SJSA1 (cell line): Measurements from ENCODE around the gene JAGN1. TPM values are rescaled to one million over a fixed set of nuclear protein-coding genes. Genes with fewer than 3 reads are reported as not detected.

Experiments
- DNase-seq, 2 experiments: peaks; one replicate each; pipeline ENCODE4 v3.0.0-alpha.2; 2015 to 2020; ENCODE audit warnings: low spot score in 2 of 2, low read depth in 1 of 2
- H3K27ac ChIP-seq: fragments of 250-450 bp; sonication (Bioruptor Pico); 2 replicates; pipeline ENCODE4 v1.5.1; 2020; ENCODE audit warnings: mild to moderate bottlenecking, moderate library complexity
- H3K27me3 ChIP-seq: fragments of 250-450 bp; sonication (Bioruptor Pico); replicated peaks from 2 replicates; pipeline ENCODE4 v1.5.1; 2020; ENCODE audit warnings: mild to moderate bottlenecking, moderate library complexity
- H3K36me3 ChIP-seq: fragments of 250-450 bp; sonication (Bioruptor Pico); 2 replicates; pipeline ENCODE4 v1.5.1; 2020; ENCODE audit warnings: mild to moderate bottlenecking
- H3K4me1 ChIP-seq: fragments of 250-450 bp; sonication (Bioruptor Pico); replicated peaks from 2 replicates; pipeline ENCODE4 v1.6.1; 2021; ENCODE audit warnings: mild to moderate bottlenecking
- H3K4me3 ChIP-seq: fragments of 250-450 bp; sonication (Bioruptor Pico); 2 replicates; pipeline ENCODE4 v1.5.1; 2020; ENCODE audit warnings: mild to moderate bottlenecking
- H3K9me3 ChIP-seq: fragments of 250-450 bp; sonication (Bioruptor Pico); replicated peaks from 2 replicates; pipeline ENCODE4 v1.5.1; 2020; ENCODE audit warnings: mild to moderate bottlenecking
- total RNA-seq: library from RNA; depleted of rRNA; stranded (reverse); fragments of >200 nt; shearing (Covaris generic); gene quantifications from 2 replicates; pipeline ENCODE4 v1.2.3, GENCODE V29; 2014

Gene JAGN1
- total RNA-seq, 1 experiment from 2014 or later: 21.2 TPM

DNA sequence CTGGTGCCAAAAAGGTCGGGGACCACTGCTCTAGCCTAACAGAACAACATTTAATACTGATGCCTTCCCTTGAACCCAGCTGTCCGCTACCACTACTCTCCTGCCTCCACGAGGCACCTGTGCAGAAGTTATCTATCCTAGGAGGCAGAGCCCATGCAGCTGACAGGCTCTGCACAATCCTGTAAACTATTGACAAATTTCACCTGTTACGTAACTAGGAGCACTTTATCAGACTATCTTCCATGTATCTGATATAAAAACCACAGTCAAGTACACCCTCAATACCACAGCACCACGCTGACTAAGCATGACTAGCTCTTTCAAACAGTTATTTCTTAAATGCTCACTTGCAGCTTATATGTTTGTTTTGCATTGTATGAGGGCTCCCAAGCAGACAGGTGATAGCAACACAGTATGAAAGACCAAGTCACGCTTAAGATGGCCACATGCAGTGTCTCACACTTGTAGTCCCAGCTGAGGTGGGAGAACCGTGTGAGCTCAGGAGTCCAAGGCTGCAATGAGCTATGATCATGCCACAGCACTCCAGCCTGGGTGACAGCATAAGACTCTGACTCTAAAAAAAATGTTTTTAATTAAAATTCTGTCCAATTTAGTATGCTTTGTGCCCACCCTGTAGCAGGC is 22.0 kb downstream of the JAGN1 start:
- Histone ChIP-seq H3K9me3 (0 out of 2 replicates have a peak, but pooled peaks cover 5% of the 10 kb centered on the region), H3K27me3 (no peaks in the 10 kb centered on the region), H3K27ac (no peak overlapping the region), H3K4me3 (no peak overlapping the region), H3K4me1 (peaks cover 30% of the 10 kb centered on the region), H3K36me3 (peaks cover 6% of the 10 kb centered on the region; the same call in 1 of the 2 replicates)
- DNase-seq: no peak

DNA sequence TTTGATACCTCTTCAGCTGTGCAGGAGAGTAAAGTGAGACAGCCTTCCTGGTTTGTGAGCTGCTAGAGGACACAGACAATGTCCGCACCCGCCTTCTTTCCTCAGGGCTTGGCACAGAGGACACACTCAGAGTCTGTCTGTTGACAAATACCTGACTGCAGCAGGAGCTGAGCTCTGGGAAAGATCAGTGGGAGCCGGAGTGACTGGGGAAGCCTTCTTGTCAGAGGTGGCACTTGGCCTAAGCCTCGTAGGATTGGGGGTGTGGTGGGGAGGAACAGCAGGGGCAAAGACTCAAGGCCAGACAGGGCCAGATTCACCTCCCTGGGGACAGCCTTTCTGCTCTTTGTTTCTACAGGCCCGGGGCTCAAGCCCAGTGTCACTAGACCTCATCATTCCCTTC is 23.2 kb downstream of the JAGN1 start:
- Histone ChIP-seq H3K9me3 (0 out of 2 replicates have a peak, but pooled peaks cover 5% of the 10 kb centered on the region), H3K27me3 (no peaks in the 10 kb centered on the region), H3K36me3 (peaks cover 6% of the 10 kb centered on the region; the same call in 1 of the 2 replicates), H3K27ac (no peak overlapping the region), H3K4me3 (no peak overlapping the region), H3K4me1 (peaks cover 35% of the 10 kb centered on the region)
- DNase-seq: no peak

DNA sequence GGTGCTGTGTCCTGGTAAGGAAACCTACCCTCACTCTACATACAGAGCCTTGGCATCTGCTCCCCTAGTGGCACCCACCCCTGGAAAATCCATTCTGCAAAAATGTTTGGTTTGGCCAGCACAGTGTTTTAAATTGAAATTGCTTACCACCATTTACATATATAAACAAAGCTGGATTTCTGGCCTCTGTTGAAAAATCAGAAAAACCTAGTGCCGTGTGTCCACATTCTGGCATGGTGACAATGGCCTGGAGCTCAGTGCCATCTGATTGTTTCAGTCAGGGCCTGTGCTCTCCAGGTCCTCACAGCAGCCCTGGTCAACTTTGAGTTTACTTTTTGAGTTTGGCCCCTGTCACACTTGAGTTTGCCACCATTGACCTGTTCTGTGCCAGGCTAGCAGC is 23.6 kb downstream of the JAGN1 start:
- DNase-seq: no peak
- Histone ChIP-seq H3K4me1 (peaks cover 35% of the 10 kb centered on the region), H3K9me3 (0 out of 2 replicates have a peak, but pooled peaks cover 5% of the 10 kb centered on the region), H3K36me3 (peaks cover 6% of the 10 kb centered on the region; the same call in 1 of the 2 replicates), H3K4me3 (no peak overlapping the region), H3K27ac (no peak overlapping the region), H3K27me3 (no peaks in the 10 kb centered on the region)

DNA sequence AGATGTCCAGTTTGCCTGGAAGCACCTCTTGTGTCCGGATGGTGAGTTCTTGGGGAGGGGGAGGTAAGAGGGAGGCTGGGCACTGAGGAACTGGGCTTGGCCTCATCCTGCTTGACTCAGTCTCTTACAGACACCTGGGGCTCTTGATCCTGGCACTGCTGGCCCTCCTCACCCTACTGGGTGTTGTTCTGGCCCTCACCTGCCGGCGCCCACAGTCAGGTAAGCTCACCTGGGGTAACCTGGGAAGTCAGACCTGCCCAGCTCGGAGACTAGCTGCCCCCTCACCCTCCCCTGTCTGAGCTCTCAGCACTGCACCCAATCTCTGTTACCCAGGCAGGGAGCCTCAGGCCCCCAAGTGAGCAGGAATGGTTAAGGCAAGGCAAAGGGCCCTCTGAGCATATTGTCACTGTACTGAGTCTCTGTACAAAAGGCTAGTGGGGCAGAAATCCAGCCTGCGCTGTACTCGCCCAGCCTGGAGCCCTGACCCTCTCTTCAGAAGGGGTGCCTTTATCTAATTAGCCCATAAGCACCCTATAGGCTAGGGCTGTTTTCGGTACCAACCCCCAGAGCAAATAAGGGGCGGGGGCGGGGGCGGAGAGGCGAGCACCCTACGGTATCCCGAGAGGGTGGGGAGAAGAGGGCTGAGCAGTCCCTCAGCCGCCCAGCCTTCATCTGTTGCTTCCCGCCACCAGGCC is 24.3 kb downstream of the JAGN1 start:
- no peak overlapping the region for H3K27ac ChIP-seq
- peaks cover 35% of the 10 kb centered on the region for H3K4me1 ChIP-seq

DNA sequence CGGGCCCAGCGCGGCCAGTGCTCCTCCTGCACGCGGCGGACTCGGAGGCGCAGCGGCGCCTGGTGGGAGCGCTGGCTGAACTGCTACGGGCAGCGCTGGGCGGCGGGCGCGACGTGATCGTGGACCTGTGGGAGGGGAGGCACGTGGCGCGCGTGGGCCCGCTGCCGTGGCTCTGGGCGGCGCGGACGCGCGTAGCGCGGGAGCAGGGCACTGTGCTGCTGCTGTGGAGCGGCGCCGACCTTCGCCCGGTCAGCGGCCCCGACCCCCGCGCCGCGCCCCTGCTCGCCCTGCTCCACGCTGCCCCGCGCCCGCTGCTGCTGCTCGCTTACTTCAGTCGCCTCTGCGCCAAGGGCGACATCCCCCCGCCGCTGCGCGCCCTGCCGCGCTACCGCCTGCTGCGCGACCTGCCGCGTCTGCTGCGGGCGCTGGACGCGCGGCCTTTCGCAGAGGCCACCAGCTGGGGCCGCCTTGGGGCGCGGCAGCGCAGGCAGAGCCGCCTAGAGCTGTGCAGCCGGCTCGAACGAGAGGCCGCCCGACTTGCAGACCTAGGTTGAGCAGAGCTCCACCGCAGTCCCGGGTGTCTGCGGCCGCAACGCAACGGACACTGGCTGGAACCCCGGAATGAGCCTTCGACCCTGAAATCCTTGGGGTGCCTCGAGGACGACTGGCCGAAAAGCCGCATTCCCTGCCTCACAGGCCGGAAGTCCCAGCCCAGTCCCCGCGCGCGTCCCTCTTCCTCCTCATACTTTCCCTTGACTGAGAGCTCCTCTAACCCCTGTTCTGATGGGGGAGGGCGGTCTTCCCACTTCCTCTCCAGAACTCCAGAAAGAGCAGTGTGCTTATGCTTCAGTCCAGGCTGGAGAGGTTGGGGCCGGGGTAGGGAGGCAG is 25.1 kb downstream of the JAGN1 start:
- H3K27me3 ChIP-seq: no peaks in the 10 kb centered on the region
- H3K27ac ChIP-seq: peak overlapping the region; percentile 26
- peak overlapping the region; percentile 50 for H3K4me3 ChIP-seq
- 0 out of 2 replicates have a peak, but pooled peaks cover 5% of the 10 kb centered on the region for H3K9me3 ChIP-seq
- peaks cover 6% of the 10 kb centered on the region; the same call in 1 of the 2 replicates for H3K36me3 ChIP-seq
- peak; percentile 65 to 68 for DNase-seq
- peaks cover 35% of the 10 kb centered on the region for H3K4me1 ChIP-seq

More for the DNA sequence above, 24.3 kb downstream of the JAGN1 start:
- no peak for DNase-seq
- 0 out of 2 replicates have a peak, but pooled peaks cover 5% of the 10 kb centered on the region for H3K9me3 ChIP-seq
- peaks cover 6% of the 10 kb centered on the region; the same call in 1 of the 2 replicates for H3K36me3 ChIP-seq
- H3K4me3 ChIP-seq: peak overlapping the region; percentile 50
- no peaks in the 10 kb centered on the region for H3K27me3 ChIP-seq

DNA sequence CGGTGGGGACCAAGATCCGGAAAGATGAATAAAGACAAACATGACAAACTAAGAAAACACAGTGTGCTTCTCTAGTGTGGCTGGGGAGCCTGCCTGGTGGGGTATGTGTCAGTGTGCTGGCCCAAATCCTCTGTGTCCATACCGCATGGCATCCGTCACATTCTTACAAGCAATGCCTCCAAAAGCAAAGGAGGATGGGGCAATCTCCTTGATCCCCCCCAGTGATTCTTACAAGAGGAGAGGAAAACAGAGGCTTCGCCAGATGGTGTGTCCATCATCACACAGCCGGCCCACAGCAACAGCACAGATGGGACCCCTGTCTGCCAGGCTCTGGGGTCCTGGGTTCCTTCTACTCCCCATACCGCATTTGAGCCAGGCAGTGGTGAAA is 25.9 kb downstream of the JAGN1 start:
- DNase-seq: no peak
- H3K27me3 ChIP-seq: no peaks in the 10 kb centered on the region
- peak overlapping the region; percentile 9; the same call in 1 of the 2 replicates for H3K27ac ChIP-seq
- peaks cover 35% of the 10 kb centered on the region for H3K4me1 ChIP-seq
- H3K9me3 ChIP-seq: 0 out of 2 replicates have a peak, but pooled peaks cover 5% of the 10 kb centered on the region
- H3K4me3 ChIP-seq: peak overlapping the region; percentile 31
- H3K36me3 ChIP-seq: peaks cover 6% of the 10 kb centered on the region; the same call in 1 of the 2 replicates

DNA sequence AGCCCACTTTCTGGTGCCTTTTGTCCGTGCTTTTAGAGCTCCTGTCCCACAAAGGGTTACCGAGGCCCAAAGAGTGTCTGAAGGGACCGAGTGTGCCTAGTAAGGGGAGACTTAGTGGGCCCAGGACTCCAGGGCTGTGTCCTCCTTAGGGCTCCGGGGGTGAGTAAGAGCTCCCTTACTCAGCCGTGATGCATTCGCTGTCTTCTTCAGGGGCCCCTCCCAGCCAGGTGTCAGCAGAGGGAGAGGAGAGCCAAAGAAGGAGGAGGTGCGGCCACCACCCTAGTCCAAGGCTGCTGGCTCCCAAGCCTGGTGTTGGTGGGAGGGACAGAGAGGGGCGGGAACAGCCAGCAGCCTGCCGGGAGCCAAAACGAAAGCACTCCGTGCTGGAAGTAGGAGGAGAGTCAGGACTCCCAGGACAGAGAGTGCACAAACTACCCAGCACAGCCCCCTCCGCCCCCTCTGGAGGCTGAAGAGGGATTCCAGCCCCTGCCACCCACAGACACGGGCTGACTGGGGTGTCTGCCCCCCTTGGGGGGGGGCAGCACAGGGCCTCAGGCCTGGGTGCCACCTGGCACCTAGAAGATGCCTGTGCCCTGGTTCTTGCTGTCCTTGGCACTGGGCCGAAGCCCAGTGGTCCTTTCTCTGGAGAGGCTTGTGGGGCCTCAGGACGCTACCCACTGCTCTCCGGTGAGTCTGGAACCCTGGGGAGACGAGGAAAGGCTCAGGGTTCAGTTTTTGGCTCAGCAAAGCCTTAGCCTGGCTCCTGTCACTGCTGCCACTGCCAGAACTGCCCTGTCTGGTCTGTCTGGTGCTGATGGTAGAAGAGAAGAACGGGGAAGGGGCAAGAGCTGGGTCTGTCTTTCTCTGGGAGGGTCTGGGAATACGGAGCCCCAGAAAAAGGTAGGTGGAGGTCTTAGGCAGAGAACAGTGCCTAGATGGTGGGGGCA is 26.6 kb downstream of the JAGN1 start, which contains the start of gene IL17RC:
Gene IL17RC (plus strand): TSS at position 365 of the 947 bp plus-strand sequence. CDS start 218 bp downstream, at position 583.
- peaks cover 35% of the 10 kb centered on the region for H3K4me1 ChIP-seq

DNA sequence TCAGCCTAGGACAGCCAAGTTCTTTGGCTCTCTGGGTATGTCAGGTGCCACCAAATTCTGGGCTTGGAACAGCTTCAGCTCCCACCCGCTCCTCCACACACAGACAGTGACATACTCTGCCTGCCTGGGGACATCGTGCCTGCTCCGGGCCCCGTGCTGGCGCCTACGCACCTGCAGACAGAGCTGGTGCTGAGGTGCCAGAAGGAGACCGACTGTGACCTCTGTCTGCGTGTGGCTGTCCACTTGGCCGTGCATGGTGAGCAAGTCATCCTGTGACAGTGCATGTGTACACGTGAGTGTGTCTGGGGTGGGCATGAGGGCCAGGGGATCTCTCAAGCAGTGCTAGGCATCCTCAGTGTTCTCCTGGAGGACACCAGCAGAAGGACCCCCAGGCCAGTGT is 27.4 kb downstream of the JAGN1 start:
- Histone ChIP-seq H3K4me1 (peaks cover 35% of the 10 kb centered on the region), H3K4me3 (no peak overlapping the region), H3K27ac (no peak overlapping the region), H3K27me3 (no peaks in the 10 kb centered on the region), H3K36me3 (peaks cover 6% of the 10 kb centered on the region; the same call in 1 of the 2 replicates), H3K9me3 (0 out of 2 replicates have a peak, but pooled peaks cover 5% of the 10 kb centered on the region)
- DNase-seq: no peak

More for the DNA sequence above, 26.6 kb downstream of the JAGN1 start, which contains the start of gene IL17RC:
- no peaks in the 10 kb centered on the region for H3K27me3 ChIP-seq
- peak within 1 kb of the TSS; percentile 50 for H3K4me3 ChIP-seq
- 0 out of 2 replicates have a peak, but pooled peaks cover 5% of the 10 kb centered on the region for H3K9me3 ChIP-seq
- H3K36me3 ChIP-seq: peaks cover 6% of the 10 kb centered on the region; the same call in 1 of the 2 replicates
- peak; percentile 69 to 82 for DNase-seq
- H3K27ac ChIP-seq: peak within 1 kb of the TSS; percentile 29

DNA sequence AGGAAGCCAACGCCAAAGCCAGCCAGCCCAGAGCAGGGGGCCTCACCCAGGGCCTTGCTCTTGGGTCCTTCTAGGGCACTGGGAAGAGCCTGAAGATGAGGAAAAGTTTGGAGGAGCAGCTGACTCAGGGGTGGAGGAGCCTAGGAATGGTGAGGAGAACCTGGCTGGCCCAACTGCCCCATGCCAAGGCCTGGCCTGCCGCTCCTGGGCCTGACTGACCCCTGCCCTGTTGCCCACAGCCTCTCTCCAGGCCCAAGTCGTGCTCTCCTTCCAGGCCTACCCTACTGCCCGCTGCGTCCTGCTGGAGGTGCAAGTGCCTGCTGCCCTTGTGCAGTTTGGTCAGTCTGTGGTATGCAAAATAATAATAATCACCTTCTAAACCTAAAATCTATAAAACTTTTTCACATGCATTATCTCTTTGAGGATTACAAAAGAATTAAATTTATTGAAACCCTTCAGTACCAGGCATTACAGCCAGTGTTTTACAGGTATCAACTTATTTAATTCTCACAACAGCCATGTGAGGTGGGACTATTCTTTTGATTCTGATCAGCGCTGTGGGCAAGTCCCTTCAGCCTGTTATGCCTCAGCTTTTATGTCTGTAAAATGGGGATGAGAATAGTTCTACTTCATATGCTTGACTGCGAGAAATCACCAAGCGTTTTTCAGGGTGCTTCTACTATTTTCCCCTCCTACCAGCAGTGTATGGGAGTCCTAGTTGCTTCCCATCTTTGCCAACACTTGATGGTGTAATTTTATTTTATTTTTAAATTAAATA is 28.0 kb downstream of the JAGN1 start:
- no peak for DNase-seq
- Histone ChIP-seq H3K4me3 (no peak overlapping the region), H3K9me3 (0 out of 2 replicates have a peak, but pooled peaks cover 5% of the 10 kb centered on the region), H3K27me3 (no peaks in the 10 kb centered on the region), H3K27ac (no peak overlapping the region), H3K4me1 (peaks cover 35% of the 10 kb centered on the region), H3K36me3 (peaks cover 6% of the 10 kb centered on the region; the same call in 1 of the 2 replicates)

DNA sequence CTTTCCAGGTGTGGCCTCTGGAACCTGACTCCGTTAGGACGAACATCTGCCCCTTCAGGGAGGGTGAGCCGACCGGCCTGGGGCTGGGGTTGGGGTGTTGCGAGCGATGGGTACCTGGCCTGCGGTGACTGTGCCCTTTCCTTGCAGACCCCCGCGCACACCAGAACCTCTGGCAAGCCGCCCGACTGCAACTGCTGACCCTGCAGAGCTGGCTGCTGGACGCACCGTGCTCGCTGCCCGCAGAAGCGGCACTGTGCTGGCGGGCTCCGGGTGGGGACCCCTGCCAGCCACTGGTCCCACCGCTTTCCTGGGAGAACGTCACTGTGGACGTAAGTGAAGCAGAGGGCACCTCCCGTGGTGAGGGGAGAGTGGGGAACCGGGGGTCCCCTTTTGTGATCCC is 37.7 kb downstream of the JAGN1 start:
- no peak for DNase-seq
- Histone ChIP-seq H3K27me3 (no peaks in the 10 kb centered on the region), H3K4me1 (peaks cover 8% of the 10 kb centered on the region), H3K4me3 (no peak overlapping the region), H3K27ac (no peak overlapping the region), H3K36me3 (no peaks in the 10 kb centered on the region), H3K9me3 (no peaks in the 10 kb centered on the region)

DNA sequence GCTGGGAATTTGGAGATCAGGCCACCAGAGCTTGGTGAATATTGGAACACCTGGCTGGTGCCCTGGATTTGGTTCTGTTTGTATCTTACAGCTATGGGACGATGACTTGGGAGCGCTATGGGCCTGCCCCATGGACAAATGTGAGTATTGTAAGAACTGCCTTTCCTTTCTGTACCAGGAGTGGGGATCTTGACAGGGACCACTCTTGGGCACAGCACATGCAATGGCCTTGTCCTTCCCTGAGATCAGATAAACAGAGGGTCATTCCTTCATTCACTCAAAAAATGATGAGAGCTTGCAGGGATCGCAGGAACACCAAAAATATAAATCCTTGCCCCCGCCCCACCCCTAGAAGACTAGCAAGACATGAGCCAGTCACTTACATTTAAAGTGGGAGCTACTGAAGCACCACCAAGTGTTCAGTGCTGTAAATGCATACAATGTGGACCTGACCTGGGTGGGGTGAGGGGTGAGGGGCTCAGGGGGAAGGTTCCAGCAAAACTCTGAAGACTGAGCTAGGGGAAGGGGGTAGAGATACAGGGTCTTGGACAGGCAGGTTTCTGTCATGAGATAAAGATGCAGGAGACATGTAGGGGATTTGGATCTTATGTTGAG is 40.5 kb downstream of the JAGN1 start:
- DNase-seq: no peak
- Histone ChIP-seq H3K9me3 (no peaks in the 10 kb centered on the region), H3K36me3 (no peaks in the 10 kb centered on the region), H3K27ac (no peak overlapping the region), H3K4me1 (peaks cover 21% of the 10 kb centered on the region), H3K27me3 (no peaks in the 10 kb centered on the region), H3K4me3 (no peak overlapping the region)
